Measurements from ENCODE around the gene PROKR1.
"Not testable (repeated sequence)": the region's sequence is repeated elsewhere in the genome, so short reads cannot be mapped to it uniquely, and the experiment has no call there.

The PROKR1 gene

GRCh38 chr2:68643011-68643873, at the start of gene PROKR1:
TSS of gene PROKR1 (plus strand) at chr2:68643579. CDS start at chr2:68645822, 2,243 bp downstream.
- DNase-seq (ENCODE audit: low spot score): peak; percentile 77

GRCh38 chr2:68594041-68594440, 49.3 kb upstream of the PROKR1 start:
- DNase-seq (ENCODE audit: low spot score): no peak

- DNase-seq (ENCODE audit: low spot score): peak; percentile 71
These were observed 48.5 kb upstream of the PROKR1 start for GRCh38 chr2:68594674-68595492.

GRCh38 chr2:68595493-68595785, 47.9 kb upstream of the PROKR1 start:
- DNase-seq (ENCODE audit: low spot score): not testable (repeated sequence)

GRCh38 chr2:68600495-68600894, 42.9 kb upstream of the PROKR1 start:
- DNase-seq (ENCODE audit: low spot score): not testable (repeated sequence)

GRCh38 chr2:68603059-68603458, 40.3 kb upstream of the PROKR1 start:
- DNase-seq (ENCODE audit: low spot score): no peak

- no peak for DNase-seq (ENCODE audit: low spot score)
These were observed 39.3 kb upstream of the PROKR1 start for GRCh38 chr2:68604077-68604476.

- DNase-seq (ENCODE audit: low spot score): no peak
These were observed 37.4 kb upstream of the PROKR1 start for GRCh38 chr2:68605939-68606338.

- DNase-seq (ENCODE audit: low spot score): no peak
These were observed 36.6 kb upstream of the PROKR1 start for GRCh38 chr2:68606759-68607158.

GRCh38 chr2:68607837-68608236, 35.5 kb upstream of the PROKR1 start:
- no peak for DNase-seq (ENCODE audit: low spot score)

GRCh38 chr2:68612765-68613519, 30.4 kb upstream of the PROKR1 start:
- DNase-seq (ENCODE audit: low spot score): no peak

GRCh38 chr2:68620772-68621171, 22.6 kb upstream of the PROKR1 start:
- no peak for DNase-seq (ENCODE audit: low spot score)

GRCh38 chr2:68623820-68624219, 19.6 kb upstream of the PROKR1 start:
- no peak for DNase-seq (ENCODE audit: low spot score)

- DNase-seq (ENCODE audit: low spot score): no peak
These were observed 15.8 kb upstream of the PROKR1 start for GRCh38 chr2:68627615-68628014.

GRCh38 chr2:68632021-68632420, 11.4 kb upstream of the PROKR1 start:
- DNase-seq (ENCODE audit: low spot score): no peak

GRCh38 chr2:68637047-68637446, 6.3 kb upstream of the PROKR1 start:
- DNase-seq (ENCODE audit: low spot score): no peak

- DNase-seq (ENCODE audit: low spot score): no peak
These were observed 601 bp downstream of the PROKR1 start for GRCh38 chr2:68643874-68644485.

- DNase-seq (ENCODE audit: low spot score): no peak
These were observed 2.1 kb downstream of the PROKR1 start for GRCh38 chr2:68645523-68645922.

- no peak for DNase-seq (ENCODE audit: low spot score)
These were observed 2.9 kb downstream of the PROKR1 start for GRCh38 chr2:68646303-68646702.

GRCh38 chr2:68650645-68651044, 7.3 kb downstream of the PROKR1 start:
- no peak for DNase-seq (ENCODE audit: low spot score)

GRCh38 chr2:68653034-68653433, 9.7 kb downstream of the PROKR1 start:
- DNase-seq (ENCODE audit: low spot score): no peak

GRCh38 chr2:68653538-68653982, 10.2 kb downstream of the PROKR1 start:
- DNase-seq (ENCODE audit: low spot score): no peak

Data from AG20443 (cell line).